ENCODE data around the gene NPTX2. TPM values are rescaled to one million over a fixed set of nuclear protein-coding genes. Genes with fewer than 3 reads are reported as not detected.

Gene NPTX2, protein sequence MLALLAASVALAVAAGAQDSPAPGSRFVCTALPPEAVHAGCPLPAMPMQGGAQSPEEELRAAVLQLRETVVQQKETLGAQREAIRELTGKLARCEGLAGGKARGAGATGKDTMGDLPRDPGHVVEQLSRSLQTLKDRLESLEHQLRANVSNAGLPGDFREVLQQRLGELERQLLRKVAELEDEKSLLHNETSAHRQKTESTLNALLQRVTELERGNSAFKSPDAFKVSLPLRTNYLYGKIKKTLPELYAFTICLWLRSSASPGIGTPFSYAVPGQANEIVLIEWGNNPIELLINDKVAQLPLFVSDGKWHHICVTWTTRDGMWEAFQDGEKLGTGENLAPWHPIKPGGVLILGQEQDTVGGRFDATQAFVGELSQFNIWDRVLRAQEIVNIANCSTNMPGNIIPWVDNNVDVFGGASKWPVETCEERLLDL
- polyA plus RNA-seq (2013, experiment 1 of 2), result 0.03 TPM
- polyA plus RNA-seq (2013, experiment 2 of 2), result 0.03 TPM

DNA sequence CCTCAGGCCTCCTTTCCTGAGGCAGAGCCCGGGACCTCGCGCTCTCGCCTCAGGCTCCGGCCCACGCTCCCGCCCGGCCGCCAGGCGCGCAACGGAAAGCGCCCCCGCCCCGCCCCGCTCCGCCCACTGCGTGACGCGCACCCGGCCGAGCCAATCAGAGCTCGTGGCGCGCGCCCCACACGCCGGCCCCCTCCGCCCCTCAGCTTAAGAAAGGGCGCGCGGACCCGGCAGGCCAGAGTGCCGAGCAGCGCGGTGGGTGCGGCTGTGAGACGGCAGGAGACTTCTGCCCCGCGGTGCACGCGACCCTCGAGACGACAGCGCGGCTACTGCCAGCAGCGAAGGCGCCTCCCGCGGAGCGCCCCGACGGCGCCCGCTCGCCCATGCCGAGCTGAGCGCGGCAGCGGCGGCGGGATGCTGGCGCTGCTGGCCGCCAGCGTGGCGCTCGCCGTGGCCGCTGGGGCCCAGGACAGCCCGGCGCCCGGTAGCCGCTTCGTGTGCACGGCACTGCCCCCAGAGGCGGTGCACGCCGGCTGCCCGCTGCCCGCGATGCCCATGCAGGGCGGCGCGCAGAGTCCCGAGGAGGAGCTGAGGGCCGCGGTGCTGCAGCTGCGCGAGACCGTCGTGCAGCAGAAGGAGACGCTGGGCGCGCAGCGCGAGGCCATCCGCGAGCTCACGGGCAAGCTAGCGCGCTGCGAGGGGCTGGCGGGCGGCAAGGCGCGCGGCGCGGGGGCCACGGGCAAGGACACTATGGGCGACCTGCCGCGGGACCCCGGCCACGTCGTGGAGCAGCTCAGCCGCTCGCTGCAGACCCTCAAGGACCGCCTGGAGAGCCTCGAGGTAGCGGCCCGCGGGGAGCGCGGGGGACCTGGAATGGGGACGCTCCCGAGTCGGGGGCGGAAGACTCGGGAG lies at the start of gene NPTX2:
Gene NPTX2, plus strand, starts transcription at position 235 of the 909 bp plus-strand sequence. Its CDS starts 177 bp downstream, at position 412.
- WGBS, result 7% methylated on average over 108 of the region's 130 CpGs
- H2BK15ac ChIP-seq (ENCODE audit: low read depth, poor library complexity, severe bottlenecking), result no peak within 1 kb of the TSS
- H3K79me1 ChIP-seq (replicated peaks; ENCODE audit: low read length, poor library complexity, severe bottlenecking), result no peaks in the 10 kb centered on the region

DNA sequence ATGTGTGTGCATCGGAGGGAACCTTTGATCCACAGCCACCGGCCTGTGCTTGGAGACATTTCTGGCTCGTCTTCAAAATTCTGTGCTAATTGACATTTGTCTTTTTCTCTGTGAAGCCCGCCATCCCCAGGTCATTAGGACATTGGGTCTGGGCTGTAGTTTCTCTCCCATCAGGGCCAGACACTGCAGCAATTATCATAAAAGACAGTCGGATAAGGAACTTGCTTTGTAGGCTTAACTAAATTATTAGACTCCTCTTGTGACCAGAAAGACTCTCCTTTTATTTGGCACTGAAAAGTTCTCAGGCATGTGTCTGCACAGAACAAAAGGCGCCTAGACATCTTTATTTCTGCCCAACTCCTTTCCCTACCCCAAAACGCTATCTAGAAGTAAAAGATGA lies 49.1 kb upstream of the NPTX2 start:
- no peaks in the 10 kb centered on the region for H3K79me1 ChIP-seq (replicated peaks; ENCODE audit: low read length, poor library complexity, severe bottlenecking)
- no peaks in the 10 kb centered on the region for H3K27me3 ChIP-seq (ENCODE audit: control insufficient read depth in 1 of 2, insufficient read depth in 1 of 2, low read length in 2 of 2)
- no peak for DNase-seq
- no peak overlapping the region for H2BK120ac ChIP-seq (ENCODE audit: low read depth, low read length)
- peaks cover 6% of the 10 kb centered on the region for H3K9me3 ChIP-seq (ENCODE audit: control insufficient read depth, low read length)
- H4K8ac ChIP-seq (ENCODE audit: low read length), result no peak overlapping the region
- H3K23ac ChIP-seq (ENCODE audit: low read length in 2 of 2), result no peak overlapping the region
- no peak overlapping the region for H2BK5ac ChIP-seq (ENCODE audit: low read depth, low read length, poor library complexity, severe bottlenecking)
- H2BK15ac ChIP-seq (ENCODE audit: low read depth, poor library complexity, severe bottlenecking), result no peak overlapping the region
- no peak overlapping the region for H3K4me3 ChIP-seq (ENCODE audit: insufficient read depth in 1 of 2, low read depth in 1 of 2, low read length in 2 of 2)
- H3K18ac ChIP-seq (ENCODE audit: low read depth in 1 of 2, low read length in 2 of 2), result no peak overlapping the region
- H2AK5ac ChIP-seq (ENCODE audit: low read length, severe bottlenecking), result no peak overlapping the region
- H3K14ac ChIP-seq (ENCODE audit: low read length in 2 of 2), result no peak overlapping the region
- no peak overlapping the region for H3K27ac ChIP-seq (ENCODE audit: low read length, poor library complexity, severe bottlenecking)
- H2AFZ ChIP-seq (ENCODE audit: low read depth, low read length), result no peak overlapping the region
- no peak overlapping the region for H3K9ac ChIP-seq (ENCODE audit: low read length)
- H3K36me3 ChIP-seq (ENCODE audit: control insufficient read depth in 1 of 2, insufficient read depth in 2 of 2, low read depth in 1 of 2, low read length in 2 of 2), result no peaks in the 10 kb centered on the region
- H4K91ac ChIP-seq (ENCODE audit: low read length), result no peak overlapping the region
- 90% methylated on average over 6 of the region's 7 CpGs for WGBS
- H3K4me2 ChIP-seq (ENCODE audit: low read length, poor library complexity, severe bottlenecking), result no peak overlapping the region
- no peaks in the 10 kb centered on the region for H3K4me1 ChIP-seq (ENCODE audit: control insufficient read depth, insufficient read depth, low read depth, low read length)
- H2BK12ac ChIP-seq (ENCODE audit: low read length in 2 of 2), result no peak overlapping the region
- H3K4ac ChIP-seq (ENCODE audit: low read depth in 1 of 2, low read length in 2 of 2), result no peak overlapping the region

More for the DNA sequence above, at the start of gene NPTX2:
- Histone ChIP-seq H3K36me3 (ENCODE audit: control insufficient read depth in 1 of 2, insufficient read depth in 2 of 2, low read depth in 1 of 2, low read length in 2 of 2) (no peaks in the 10 kb centered on the region), H3K18ac (ENCODE audit: low read depth in 1 of 2, low read length in 2 of 2) (no peak within 1 kb of the TSS), H3K4me2 (ENCODE audit: low read length, poor library complexity, severe bottlenecking) (no peak within 1 kb of the TSS), H3K9me3 (ENCODE audit: control insufficient read depth, low read length) (no peaks in the 10 kb centered on the region), H3K14ac (ENCODE audit: low read length in 2 of 2) (no peak within 1 kb of the TSS), H3K27me3 (ENCODE audit: control insufficient read depth in 1 of 2, insufficient read depth in 1 of 2, low read length in 2 of 2) (peaks cover 0 to 58% of the 10 kb centered on the region in 2 experiments), H3K9ac (ENCODE audit: low read length) (no peak within 1 kb of the TSS), H2BK120ac (ENCODE audit: low read depth, low read length) (no peak within 1 kb of the TSS), H4K91ac (ENCODE audit: low read length) (no peak within 1 kb of the TSS), H3K23ac (ENCODE audit: low read length in 2 of 2) (no peak within 1 kb of the TSS), H2AK5ac (ENCODE audit: low read length, severe bottlenecking) (no peak within 1 kb of the TSS), H2AFZ (ENCODE audit: low read depth, low read length) (no peak within 1 kb of the TSS), H3K27ac (ENCODE audit: low read length, poor library complexity, severe bottlenecking) (no peak within 1 kb of the TSS), H3K4ac (ENCODE audit: low read depth in 1 of 2, low read length in 2 of 2) (no peak within 1 kb of the TSS), H2BK12ac (ENCODE audit: low read length in 2 of 2) (no peak within 1 kb of the TSS), H4K8ac (ENCODE audit: low read length) (no peak within 1 kb of the TSS), H3K4me3 (ENCODE audit: insufficient read depth in 1 of 2, low read depth in 1 of 2, low read length in 2 of 2) (peak within 1 kb of the TSS in 1 of 2 experiments; percentile 28), H2BK5ac (ENCODE audit: low read depth, low read length, poor library complexity, severe bottlenecking) (no peak within 1 kb of the TSS), H3K4me1 (ENCODE audit: control insufficient read depth, insufficient read depth, low read depth, low read length) (no peaks in the 10 kb centered on the region)
- no peak for DNase-seq

DNA sequence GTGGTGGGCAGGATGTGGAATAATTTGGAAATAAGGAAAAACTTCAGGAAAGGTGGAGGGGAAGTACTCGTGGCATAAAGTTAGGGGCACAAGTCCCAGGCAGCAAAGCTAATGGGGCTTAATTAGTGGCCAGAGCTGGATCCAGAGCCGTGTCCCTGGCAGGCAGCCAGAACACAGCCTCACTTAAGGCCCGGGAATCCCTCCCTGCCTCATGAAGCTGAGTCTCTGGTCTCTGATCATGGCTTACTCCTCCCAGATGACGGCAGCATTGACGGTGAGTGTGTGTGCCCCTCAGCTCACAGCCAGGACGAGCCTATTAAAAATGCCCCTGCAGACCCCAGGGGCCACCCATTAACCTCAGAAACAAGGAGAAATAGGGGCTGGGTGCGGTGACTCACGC lies 48.2 kb upstream of the NPTX2 start:
- H2AK5ac ChIP-seq (ENCODE audit: low read length, severe bottlenecking), result no peak overlapping the region
- no peak overlapping the region for H3K9ac ChIP-seq (ENCODE audit: low read length)
- H3K4me3 ChIP-seq (ENCODE audit: insufficient read depth in 1 of 2, low read depth in 1 of 2, low read length in 2 of 2), result no peak overlapping the region
- no peaks in the 10 kb centered on the region for H3K79me1 ChIP-seq (replicated peaks; ENCODE audit: low read length, poor library complexity, severe bottlenecking)
- no peak overlapping the region for H3K4ac ChIP-seq (ENCODE audit: low read depth in 1 of 2, low read length in 2 of 2)
- H3K4me2 ChIP-seq (ENCODE audit: low read length, poor library complexity, severe bottlenecking), result no peak overlapping the region
- WGBS, result 58% methylated on average over 8 of the region's 8 CpGs
- no peak overlapping the region for H2BK15ac ChIP-seq (ENCODE audit: low read depth, poor library complexity, severe bottlenecking)
- no peak overlapping the region for H3K18ac ChIP-seq (ENCODE audit: low read depth in 1 of 2, low read length in 2 of 2)
- no peak overlapping the region for H2AFZ ChIP-seq (ENCODE audit: low read depth, low read length)
- no peak overlapping the region for H2BK5ac ChIP-seq (ENCODE audit: low read depth, low read length, poor library complexity, severe bottlenecking)
- H3K9me3 ChIP-seq (ENCODE audit: control insufficient read depth, low read length), result peaks cover 6% of the 10 kb centered on the region
- DNase-seq, result no peak
- no peak overlapping the region for H2BK12ac ChIP-seq (ENCODE audit: low read length in 2 of 2)
- no peak overlapping the region for H4K91ac ChIP-seq (ENCODE audit: low read length)
- H3K14ac ChIP-seq (ENCODE audit: low read length in 2 of 2), result no peak overlapping the region
- no peak overlapping the region for H4K8ac ChIP-seq (ENCODE audit: low read length)
- no peak overlapping the region for H3K27ac ChIP-seq (ENCODE audit: low read length, poor library complexity, severe bottlenecking)
- H2BK120ac ChIP-seq (ENCODE audit: low read depth, low read length), result no peak overlapping the region
- H3K27me3 ChIP-seq (ENCODE audit: control insufficient read depth in 1 of 2, insufficient read depth in 1 of 2, low read length in 2 of 2), result no peaks in the 10 kb centered on the region
- H3K36me3 ChIP-seq (ENCODE audit: control insufficient read depth in 1 of 2, insufficient read depth in 2 of 2, low read depth in 1 of 2, low read length in 2 of 2), result no peaks in the 10 kb centered on the region
- H3K23ac ChIP-seq (ENCODE audit: low read length in 2 of 2), result no peak overlapping the region
- H3K4me1 ChIP-seq (ENCODE audit: control insufficient read depth, insufficient read depth, low read depth, low read length), result no peaks in the 10 kb centered on the region

Measured in mesenchymal stem cell (in vitro differentiated cells and primary cell).